GM18505 (cell line): ENCODE results near the gene DUSP9.

Source experiments
- ATAC-seq: cut with Tn5 transposase; IDR thresholded peaks from one replicate; pipeline ENCODE4 v1.9.1; 2021; ENCODE audit not compliant: unreplicated experiment
- POLR2A ChIP-seq: IDR thresholded peaks from 4 replicates; pipeline ENCODE4 v1.6.1; 2011; ENCODE audit warnings: borderline replicate concordance; ENCODE audit not compliant: insufficient read depth, insufficient read length; ENCODE audit errors: extremely low read depth

The DUSP9 gene

DNA sequence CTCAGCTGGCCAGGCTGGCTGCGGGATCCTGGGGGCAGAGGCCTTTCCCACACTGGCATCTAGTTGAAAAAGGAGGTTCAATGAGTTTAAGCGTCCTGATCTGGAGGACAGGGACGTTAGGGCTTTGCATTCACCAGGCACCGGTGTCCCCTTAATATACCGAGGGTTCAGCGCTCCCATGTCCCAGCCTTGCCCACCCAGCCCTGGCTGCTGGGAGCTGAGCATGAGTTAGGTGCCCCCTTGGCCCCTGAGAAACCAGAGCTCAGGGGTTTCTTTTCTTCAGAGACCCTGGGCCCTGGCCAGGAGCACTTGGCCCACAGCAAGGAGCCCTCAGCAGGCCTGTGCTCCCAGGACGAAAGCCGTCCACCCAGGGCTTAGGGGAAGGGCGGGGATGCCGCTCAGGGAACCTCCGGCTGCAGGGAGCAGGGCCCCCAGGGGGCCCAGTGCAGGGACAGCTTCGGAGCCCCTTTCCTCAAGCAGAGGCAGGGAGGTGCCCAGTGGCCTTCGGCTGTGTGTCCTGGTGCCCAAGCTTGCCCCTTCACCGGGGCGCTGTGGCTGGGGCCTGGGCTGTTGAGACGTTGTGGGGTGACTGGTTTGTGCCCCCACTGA, 20.9 kb upstream of the DUSP9 start:
- ATAC-seq = no peak
- no peak for TF ChIP-seq POLR2A

DNA sequence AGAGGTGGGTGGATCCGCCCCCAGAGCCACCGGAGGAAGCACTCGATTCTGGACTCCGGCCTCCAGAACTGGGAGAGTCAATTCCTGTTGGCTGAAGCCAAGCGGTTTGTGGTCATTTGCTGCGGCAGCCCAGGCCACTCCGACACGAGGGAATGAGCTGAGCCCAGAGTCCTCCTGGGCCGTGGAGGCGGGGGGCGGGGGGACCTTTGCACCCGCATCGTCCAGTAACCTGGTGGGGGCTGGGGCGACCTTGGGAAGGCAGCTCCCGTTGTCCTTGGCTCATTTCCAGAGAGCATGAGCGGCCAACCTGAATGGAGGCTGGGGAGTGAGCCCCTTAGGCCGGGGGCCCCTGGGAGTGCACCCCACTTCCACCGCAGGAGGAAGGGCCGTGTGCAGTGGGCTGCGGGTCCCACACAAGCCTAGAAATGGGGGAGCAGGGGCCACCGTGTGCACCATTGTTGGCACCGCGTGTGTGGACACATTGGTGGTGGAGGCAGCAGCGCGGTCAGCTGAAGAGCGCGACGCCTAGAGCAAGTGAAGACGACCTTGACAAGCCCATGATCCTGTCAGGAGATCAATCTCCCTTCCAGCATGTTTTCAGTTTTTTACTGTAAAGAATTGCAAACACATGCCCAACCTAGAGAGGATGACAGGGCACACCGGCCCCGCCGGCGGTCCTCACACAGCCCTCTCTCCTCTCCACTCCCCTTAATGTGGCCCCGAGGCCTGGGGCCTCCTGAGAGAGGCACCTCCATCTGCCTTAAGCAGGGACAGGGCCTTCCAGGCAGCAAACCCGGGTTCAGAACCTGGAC, 19.9 kb upstream of the DUSP9 start:
- no peak for ATAC-seq
- no peak for TF ChIP-seq POLR2A

DNA sequence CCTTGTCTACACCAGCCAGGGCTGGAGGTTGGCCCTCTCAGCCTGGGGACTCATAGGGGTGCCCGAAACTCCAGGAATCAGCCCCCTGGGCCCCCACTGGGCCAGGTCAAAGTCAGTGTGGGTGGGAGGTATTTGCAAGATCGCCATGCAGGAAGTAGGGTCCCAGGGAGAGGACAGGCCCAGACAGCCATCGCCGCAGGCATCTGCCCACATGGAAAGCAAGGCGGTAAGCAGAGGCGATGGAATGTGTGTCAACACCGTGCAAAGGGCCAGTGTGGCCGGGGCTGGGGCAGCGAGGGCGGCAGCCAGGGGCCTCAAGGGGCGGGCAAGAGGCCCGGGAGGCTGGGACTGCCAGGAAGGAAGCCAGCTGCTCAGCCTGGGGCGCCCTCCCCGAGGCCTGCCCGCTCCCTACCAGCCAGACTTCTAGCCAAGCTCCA, 19.3 kb upstream of the DUSP9 start:
- no peak for ATAC-seq
- TF ChIP-seq POLR2A = no peak

DNA sequence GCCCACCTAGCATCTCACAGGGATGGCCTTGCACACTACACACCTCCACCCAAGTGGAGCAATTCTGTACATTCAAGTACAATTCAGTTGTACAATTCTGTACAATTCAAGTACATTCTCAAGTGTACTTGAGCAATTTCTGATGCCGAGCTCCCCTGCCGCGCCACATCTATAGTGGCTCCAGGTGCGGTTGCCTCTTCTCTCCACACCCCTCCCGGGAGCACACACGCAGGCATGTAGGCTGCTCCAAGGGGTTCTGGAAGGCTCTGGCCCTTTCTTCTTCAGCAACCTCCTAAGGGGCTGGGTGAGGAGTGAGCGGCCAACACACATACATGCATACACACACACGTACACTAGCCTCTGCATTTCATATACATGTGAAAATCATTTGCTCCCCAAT, 18.9 kb upstream of the DUSP9 start:
- no peak for ATAC-seq
- TF ChIP-seq POLR2A = no peak

GRCh38 chrX:153628665-153629064, 18.3 kb upstream of the DUSP9 start:
- ATAC-seq = no peak
- no peak for TF ChIP-seq POLR2A

DNA sequence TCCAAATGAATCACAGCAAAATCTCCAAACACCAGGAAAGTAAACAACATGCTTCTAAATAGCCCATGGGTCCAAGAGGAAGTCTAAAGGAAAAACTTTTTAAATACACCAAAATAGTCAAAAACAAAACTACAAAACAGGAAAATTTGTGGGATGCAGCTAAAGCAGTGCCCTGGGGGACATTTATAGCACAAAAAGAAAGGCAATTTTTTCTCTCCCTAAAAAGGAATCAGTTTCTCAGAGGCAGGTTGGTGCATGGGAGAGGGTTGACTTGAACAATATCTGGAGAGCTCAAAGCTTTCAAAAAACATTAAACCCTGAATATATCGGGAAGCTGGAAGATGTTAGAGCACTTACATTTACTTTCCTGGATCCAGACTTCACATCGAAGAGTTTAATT, 15.7 kb upstream of the DUSP9 start:
- ATAC-seq = no peak

GRCh38 chrX:153631907-153632594, 15.0 kb upstream of the DUSP9 start:
- no peak for TF ChIP-seq POLR2A
- no peak for ATAC-seq

More for the DNA sequence above, 15.7 kb upstream of the DUSP9 start:
- no peak for TF ChIP-seq POLR2A

GRCh38 chrX:153632595-153632946, 14.4 kb upstream of the DUSP9 start:
- ATAC-seq = no peak
- TF ChIP-seq POLR2A = no peak

GRCh38 chrX:153633048-153633447, 14.0 kb upstream of the DUSP9 start:
- no peak for ATAC-seq
- TF ChIP-seq POLR2A = no peak

DNA sequence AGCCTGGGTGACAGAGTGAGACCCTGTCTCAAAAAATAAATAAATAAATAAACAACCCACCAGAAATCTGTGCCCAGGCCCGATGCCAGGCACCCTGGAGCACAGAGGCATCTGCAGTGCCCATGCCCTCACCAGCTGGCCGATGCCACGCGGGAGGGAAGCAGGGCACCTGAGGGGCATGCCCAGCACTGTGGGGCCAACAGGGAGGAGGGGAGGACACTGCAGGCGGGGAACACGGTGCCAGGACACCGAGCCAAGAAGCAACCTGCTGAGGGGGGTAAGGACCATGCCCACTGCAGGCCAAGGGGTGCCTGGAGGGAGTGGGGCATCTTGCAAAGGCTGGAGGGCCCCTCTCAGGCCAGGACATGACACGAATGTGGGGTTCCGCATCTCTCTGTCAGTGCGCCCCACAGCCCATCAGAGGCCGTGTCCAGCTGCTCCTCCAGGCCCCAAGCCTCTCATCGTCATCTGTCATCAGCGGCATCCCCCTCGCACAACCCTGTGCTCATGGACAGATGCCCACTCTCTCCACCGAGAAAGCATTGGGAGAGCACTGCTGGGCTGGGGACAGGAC, 13.3 kb upstream of the DUSP9 start:
- TF ChIP-seq POLR2A = no peak

GRCh38 chrX:153634236-153634635, 12.8 kb upstream of the DUSP9 start:
- TF ChIP-seq POLR2A = no peak
- ATAC-seq = no peak

More for the DNA sequence above, 13.3 kb upstream of the DUSP9 start:
- no peak for ATAC-seq

DNA sequence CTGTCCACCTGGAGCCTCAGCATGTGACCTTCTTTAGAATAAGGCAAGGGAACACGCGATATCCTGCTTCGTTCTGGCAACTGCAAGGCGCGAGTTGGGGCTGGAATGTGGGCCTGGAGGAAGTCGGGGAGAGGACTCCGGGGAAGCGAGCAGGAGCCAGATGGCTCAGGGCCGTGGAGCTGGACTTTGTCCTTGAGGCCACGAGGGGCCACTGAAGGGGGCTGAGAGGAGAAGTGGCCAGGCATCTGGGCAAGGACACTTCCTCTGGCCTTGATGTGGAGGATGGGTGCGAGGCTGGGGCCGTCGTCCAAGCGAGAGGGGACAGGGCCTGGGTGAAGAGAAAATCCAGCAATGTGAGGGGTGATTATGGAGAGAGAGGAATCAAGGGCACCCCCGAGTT, 12.2 kb upstream of the DUSP9 start:
- TF ChIP-seq POLR2A = no peak

GRCh38 chrX:153635388-153635787, 11.6 kb upstream of the DUSP9 start:
- TF ChIP-seq POLR2A = no peak
- ATAC-seq = no peak

More for the DNA sequence above, 12.2 kb upstream of the DUSP9 start:
- ATAC-seq = no peak
